ENCODE measurements around the gene RPS4Y2.

The RPS4Y2 gene

GRCh38 chrY:20755808-20756207 lies at the start of gene RPS4Y2:
Gene RPS4Y2, plus strand, starts transcription at chrY:20756108. Its CDS starts 56 bp downstream, at chrY:20756164.
- no peaks in the 10 kb centered on the region for H3K27me3 ChIP-seq (ENCODE audit: control insufficient read depth, insufficient read depth, low read length)
- no peaks in the 10 kb centered on the region for H3K36me3 ChIP-seq (ENCODE audit: control insufficient read depth, low read depth, low read length)
- H3K4me3 ChIP-seq (ENCODE audit: low read length): no peak within 1 kb of the TSS
- no peak within 1 kb of the TSS for H3K9ac ChIP-seq (ENCODE audit: low read length)
- H3K4me1 ChIP-seq (ENCODE audit: control insufficient read depth, low read depth, low read length): no peaks in the 10 kb centered on the region
- H3K27ac ChIP-seq (ENCODE audit: low read length): no peak within 1 kb of the TSS
- H3K9me3 ChIP-seq (ENCODE audit: control insufficient read depth, low read depth, low read length): no peaks in the 10 kb centered on the region

GRCh38 chrY:20714391-20714790 lies 41.5 kb upstream of the RPS4Y2 start:
- Histone ChIP-seq H3K27ac (ENCODE audit: low read length) (no peak overlapping the region), H3K27me3 (ENCODE audit: control insufficient read depth, insufficient read depth, low read length) (no peaks in the 10 kb centered on the region), H3K9me3 (ENCODE audit: control insufficient read depth, low read depth, low read length) (no peaks in the 10 kb centered on the region), H3K4me1 (ENCODE audit: control insufficient read depth, low read depth, low read length) (no peaks in the 10 kb centered on the region), H3K4me3 (ENCODE audit: low read length) (no peak overlapping the region), H3K9ac (ENCODE audit: low read length) (no peak overlapping the region), H3K36me3 (ENCODE audit: control insufficient read depth, low read depth, low read length) (no peaks in the 10 kb centered on the region)

DNA sequence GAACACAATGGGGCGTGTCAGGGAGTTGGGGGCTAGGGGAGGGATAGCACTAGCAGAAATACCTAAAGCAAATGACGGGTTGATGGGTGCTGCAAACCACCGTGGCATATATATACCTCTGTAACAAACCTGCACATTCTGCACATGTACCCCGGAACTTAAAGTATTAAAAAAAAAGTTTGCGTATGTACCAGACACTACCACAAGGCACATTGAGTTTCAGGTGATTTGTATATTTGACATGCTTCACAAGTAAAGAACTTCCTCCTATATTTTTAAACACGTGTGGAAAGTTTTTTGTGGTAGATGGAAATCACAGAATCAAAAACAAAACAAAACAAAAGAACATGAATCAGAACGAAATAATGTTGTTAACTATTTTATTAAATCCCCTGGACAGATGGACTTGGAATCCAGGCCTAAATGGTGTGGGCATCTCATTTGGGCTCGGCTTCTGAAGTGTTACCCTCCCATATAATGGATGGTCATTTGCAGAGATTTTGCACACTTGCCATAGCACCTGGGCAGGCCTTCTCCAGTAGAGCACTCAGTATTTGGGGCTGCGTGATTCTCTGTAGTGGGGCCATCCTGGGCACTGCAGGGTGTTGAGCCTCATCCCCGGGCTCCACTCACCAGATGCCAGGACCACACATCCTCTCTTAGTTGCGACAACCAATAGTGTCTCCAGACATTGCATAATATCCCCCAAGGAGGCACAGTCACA lies 29.6 kb upstream of the RPS4Y2 start:
- Histone ChIP-seq H3K4me1 (ENCODE audit: control insufficient read depth, low read depth, low read length) (no peaks in the 10 kb centered on the region), H3K4me3 (ENCODE audit: low read length) (no peak overlapping the region), H3K27me3 (ENCODE audit: control insufficient read depth, insufficient read depth, low read length) (no peaks in the 10 kb centered on the region), H3K9me3 (ENCODE audit: control insufficient read depth, low read depth, low read length) (no peaks in the 10 kb centered on the region), H3K27ac (ENCODE audit: low read length) (no peak overlapping the region), H3K36me3 (ENCODE audit: control insufficient read depth, low read depth, low read length) (no peaks in the 10 kb centered on the region), H3K9ac (ENCODE audit: low read length) (no peak overlapping the region)

DNA sequence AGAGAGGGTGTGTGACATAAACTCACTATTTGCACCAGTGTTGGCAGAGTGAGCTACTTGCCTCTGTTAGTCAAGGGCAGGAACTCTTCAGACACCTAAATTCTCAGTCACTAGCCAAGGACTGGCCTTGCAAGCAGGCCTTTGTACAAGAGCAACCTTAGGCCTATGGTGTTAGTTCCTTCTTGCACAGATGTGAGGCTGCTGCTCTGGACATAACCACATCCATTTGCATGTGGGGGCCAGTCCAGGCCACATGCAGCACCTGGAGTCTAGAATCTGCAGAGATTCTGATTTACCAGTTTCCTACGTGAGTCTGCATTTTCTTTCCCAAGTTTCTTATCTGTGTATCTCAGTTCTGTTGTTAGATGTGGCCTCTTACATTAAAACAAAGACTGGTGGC lies 20.7 kb upstream of the RPS4Y2 start:
- Histone ChIP-seq H3K4me1 (ENCODE audit: control insufficient read depth, low read depth, low read length) (no peaks in the 10 kb centered on the region), H3K27me3 (ENCODE audit: control insufficient read depth, insufficient read depth, low read length) (no peaks in the 10 kb centered on the region), H3K4me3 (ENCODE audit: low read length) (no peak overlapping the region), H3K27ac (ENCODE audit: low read length) (no peak overlapping the region), H3K9me3 (ENCODE audit: control insufficient read depth, low read depth, low read length) (no peaks in the 10 kb centered on the region), H3K36me3 (ENCODE audit: control insufficient read depth, low read depth, low read length) (no peaks in the 10 kb centered on the region), H3K9ac (ENCODE audit: low read length) (no peak overlapping the region)

- Histone ChIP-seq H3K9me3 (ENCODE audit: control insufficient read depth, low read depth, low read length) (no peaks in the 10 kb centered on the region), H3K36me3 (ENCODE audit: control insufficient read depth, low read depth, low read length) (no peaks in the 10 kb centered on the region), H3K4me3 (ENCODE audit: low read length) (no peak overlapping the region), H3K27ac (ENCODE audit: low read length) (no peak overlapping the region), H3K9ac (ENCODE audit: low read length) (no peak overlapping the region), H3K27me3 (ENCODE audit: control insufficient read depth, insufficient read depth, low read length) (no peaks in the 10 kb centered on the region), H3K4me1 (ENCODE audit: control insufficient read depth, low read depth, low read length) (no peaks in the 10 kb centered on the region)
These were observed 16.1 kb upstream of the RPS4Y2 start for GRCh38 chrY:20739806-20740205.

DNA sequence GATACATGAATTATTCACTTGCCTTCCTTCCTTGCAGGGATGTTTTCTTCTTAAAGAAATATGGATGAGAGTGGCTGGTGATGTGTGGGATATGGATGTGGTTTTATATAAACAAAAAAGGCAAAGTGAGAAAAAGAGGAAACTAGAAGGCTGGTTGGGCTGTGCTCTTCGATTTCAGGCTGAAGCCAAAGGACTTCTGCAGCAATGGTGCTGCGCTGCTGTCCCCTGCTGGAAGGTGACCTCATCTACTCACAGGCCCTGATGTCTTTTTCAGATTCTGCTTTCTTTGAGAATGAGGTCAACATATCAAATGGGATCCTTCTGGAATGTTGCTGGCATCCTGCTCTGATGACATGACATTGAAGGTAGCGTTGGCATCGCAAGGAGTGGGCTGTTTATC lies 15.3 kb upstream of the RPS4Y2 start:
- H3K36me3 ChIP-seq (ENCODE audit: control insufficient read depth, low read depth, low read length): no peaks in the 10 kb centered on the region
- no peak overlapping the region for H3K27ac ChIP-seq (ENCODE audit: low read length)
- no peaks in the 10 kb centered on the region for H3K27me3 ChIP-seq (ENCODE audit: control insufficient read depth, insufficient read depth, low read length)
- no peak overlapping the region for H3K9ac ChIP-seq (ENCODE audit: low read length)
- H3K4me3 ChIP-seq (ENCODE audit: low read length): no peak overlapping the region
- H3K4me1 ChIP-seq (ENCODE audit: control insufficient read depth, low read depth, low read length): no peaks in the 10 kb centered on the region
- no peaks in the 10 kb centered on the region for H3K9me3 ChIP-seq (ENCODE audit: control insufficient read depth, low read depth, low read length)

GRCh38 chrY:20745060-20745459 lies 10.8 kb upstream of the RPS4Y2 start:
- Histone ChIP-seq H3K27ac (ENCODE audit: low read length) (no peak overlapping the region), H3K9ac (ENCODE audit: low read length) (no peak overlapping the region), H3K9me3 (ENCODE audit: control insufficient read depth, low read depth, low read length) (no peaks in the 10 kb centered on the region), H3K36me3 (ENCODE audit: control insufficient read depth, low read depth, low read length) (no peaks in the 10 kb centered on the region), H3K4me3 (ENCODE audit: low read length) (no peak overlapping the region), H3K4me1 (ENCODE audit: control insufficient read depth, low read depth, low read length) (no peaks in the 10 kb centered on the region), H3K27me3 (ENCODE audit: control insufficient read depth, insufficient read depth, low read length) (no peaks in the 10 kb centered on the region)

GRCh38 chrY:20746919-20747318 lies 9.0 kb upstream of the RPS4Y2 start:
- no peak overlapping the region for H3K27ac ChIP-seq (ENCODE audit: low read length)
- H3K4me1 ChIP-seq (ENCODE audit: control insufficient read depth, low read depth, low read length): no peaks in the 10 kb centered on the region
- H3K4me3 ChIP-seq (ENCODE audit: low read length): no peak overlapping the region
- H3K27me3 ChIP-seq (ENCODE audit: control insufficient read depth, insufficient read depth, low read length): no peaks in the 10 kb centered on the region
- no peaks in the 10 kb centered on the region for H3K36me3 ChIP-seq (ENCODE audit: control insufficient read depth, low read depth, low read length)
- no peaks in the 10 kb centered on the region for H3K9me3 ChIP-seq (ENCODE audit: control insufficient read depth, low read depth, low read length)
- no peak overlapping the region for H3K9ac ChIP-seq (ENCODE audit: low read length)

- no peaks in the 10 kb centered on the region for H3K36me3 ChIP-seq (ENCODE audit: control insufficient read depth, low read depth, low read length)
- H3K4me1 ChIP-seq (ENCODE audit: control insufficient read depth, low read depth, low read length): no peaks in the 10 kb centered on the region
- no peaks in the 10 kb centered on the region for H3K27me3 ChIP-seq (ENCODE audit: control insufficient read depth, insufficient read depth, low read length)
- no peaks in the 10 kb centered on the region for H3K9me3 ChIP-seq (ENCODE audit: control insufficient read depth, low read depth, low read length)
- no peak overlapping the region for H3K9ac ChIP-seq (ENCODE audit: low read length)
- H3K4me3 ChIP-seq (ENCODE audit: low read length): no peak overlapping the region
- H3K27ac ChIP-seq (ENCODE audit: low read length): no peak overlapping the region
These were observed 8.0 kb downstream of the RPS4Y2 start for GRCh38 chrY:20763869-20764268.

DNA sequence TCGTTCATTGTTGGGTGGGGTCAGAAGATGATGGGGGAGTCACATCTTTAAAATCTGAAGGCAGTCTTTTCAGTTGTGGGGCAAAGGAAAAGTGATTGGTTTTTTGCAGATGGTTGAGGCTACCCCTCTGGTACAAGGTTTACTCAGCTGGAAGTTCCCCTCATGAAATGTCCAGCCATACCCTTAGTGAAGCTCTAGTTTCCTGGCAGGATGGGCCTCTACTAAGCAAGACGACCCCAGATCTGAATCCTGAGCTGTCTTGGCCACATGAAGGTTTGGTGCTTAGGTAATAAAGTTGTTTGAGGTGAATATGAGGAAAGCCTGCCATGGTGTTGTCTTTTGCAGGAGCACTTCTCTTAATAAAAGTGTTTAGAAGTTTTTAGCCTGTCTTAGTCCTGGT lies 9.2 kb downstream of the RPS4Y2 start:
- Histone ChIP-seq H3K4me3 (ENCODE audit: low read length) (no peak overlapping the region), H3K36me3 (ENCODE audit: control insufficient read depth, low read depth, low read length) (no peaks in the 10 kb centered on the region)

DNA sequence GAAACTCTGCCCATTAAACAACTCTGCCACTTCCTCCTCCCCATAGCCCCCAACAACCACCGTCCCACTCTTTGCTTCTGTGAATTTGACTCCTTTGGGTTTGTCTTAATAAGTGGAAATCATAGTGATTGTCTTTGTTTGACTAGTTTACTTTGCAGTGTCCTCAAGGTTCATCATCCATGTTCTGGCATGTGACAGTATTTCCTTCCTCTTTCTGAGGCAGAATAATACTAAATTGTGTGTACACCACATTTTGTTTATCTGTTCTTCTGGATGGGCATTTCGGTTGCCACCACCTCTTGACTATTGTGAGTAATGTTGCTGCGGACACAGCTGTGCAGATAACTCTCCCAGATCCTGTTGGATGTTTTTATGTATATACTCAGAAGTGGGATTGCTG lies 14.8 kb downstream of the RPS4Y2 start:
- H3K9me3 ChIP-seq (ENCODE audit: control insufficient read depth, low read depth, low read length): no peaks in the 10 kb centered on the region

More for the DNA sequence above, 9.2 kb downstream of the RPS4Y2 start:
- H3K9me3 ChIP-seq (ENCODE audit: control insufficient read depth, low read depth, low read length): no peaks in the 10 kb centered on the region
- no peaks in the 10 kb centered on the region for H3K4me1 ChIP-seq (ENCODE audit: control insufficient read depth, low read depth, low read length)
- no peaks in the 10 kb centered on the region for H3K27me3 ChIP-seq (ENCODE audit: control insufficient read depth, insufficient read depth, low read length)
- H3K27ac ChIP-seq (ENCODE audit: low read length): no peak overlapping the region
- no peak overlapping the region for H3K9ac ChIP-seq (ENCODE audit: low read length)

DNA sequence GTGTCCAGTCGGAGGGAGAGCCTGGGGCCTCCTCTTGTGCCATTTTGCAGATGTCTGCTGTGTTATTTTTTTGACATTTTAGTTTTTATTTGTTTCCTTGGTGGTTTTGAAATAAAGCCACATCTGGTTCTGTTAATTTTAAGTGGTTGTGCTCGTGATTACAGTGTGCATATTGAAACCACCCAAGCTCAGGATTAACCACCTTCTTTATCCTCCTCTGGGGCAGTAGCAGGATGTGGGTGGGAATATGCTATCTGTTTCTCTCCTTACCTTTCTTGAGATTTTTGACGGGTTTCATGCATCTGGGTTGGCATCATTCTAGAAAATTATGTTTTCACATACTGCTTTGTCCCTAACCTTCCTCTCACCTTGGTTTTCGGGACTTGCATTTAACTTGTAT lies 20.2 kb downstream of the RPS4Y2 start:
- H3K9me3 ChIP-seq (ENCODE audit: control insufficient read depth, low read depth, low read length): no peaks in the 10 kb centered on the region
- no peaks in the 10 kb centered on the region for H3K4me1 ChIP-seq (ENCODE audit: control insufficient read depth, low read depth, low read length)
- H3K27ac ChIP-seq (ENCODE audit: low read length): no peak overlapping the region
- no peaks in the 10 kb centered on the region for H3K27me3 ChIP-seq (ENCODE audit: control insufficient read depth, insufficient read depth, low read length)
- no peak overlapping the region for H3K4me3 ChIP-seq (ENCODE audit: low read length)
- no peak overlapping the region for H3K9ac ChIP-seq (ENCODE audit: low read length)
- H3K36me3 ChIP-seq (ENCODE audit: control insufficient read depth, low read depth, low read length): no peaks in the 10 kb centered on the region

More for the DNA sequence above, 14.8 kb downstream of the RPS4Y2 start:
- no peak overlapping the region for H3K9ac ChIP-seq (ENCODE audit: low read length)
- no peak overlapping the region for H3K27ac ChIP-seq (ENCODE audit: low read length)
- no peaks in the 10 kb centered on the region for H3K4me1 ChIP-seq (ENCODE audit: control insufficient read depth, low read depth, low read length)
- H3K36me3 ChIP-seq (ENCODE audit: control insufficient read depth, low read depth, low read length): no peaks in the 10 kb centered on the region
- no peak overlapping the region for H3K4me3 ChIP-seq (ENCODE audit: low read length)
- no peaks in the 10 kb centered on the region for H3K27me3 ChIP-seq (ENCODE audit: control insufficient read depth, insufficient read depth, low read length)
